Fibroblast of lung (primary cell): ENCODE measurements around the gene RRAGD. TPM values are rescaled to one million over a fixed set of nuclear protein-coding genes. Genes with fewer than 3 reads are reported as not detected.

ENCODE experiments used
- DNase-seq, 2 donors: peaks; one replicate each; pipeline versions ENCODE4 v3.0.0 to v3.0.0-alpha.2; 2010; ENCODE audit warnings: low read depth in 2 of 2
- H2AFZ ChIP-seq: 2 replicates; pipeline ENCODE4 v1.5.1; 2012; ENCODE audit warnings: low read length, control low read depth, inconsistent platforms
- H3K27ac ChIP-seq: 2 replicates; pipeline ENCODE4 v1.5.1; 2011; ENCODE audit warnings: low read length, control low read depth; ENCODE audit not compliant: insufficient read depth
- H3K27me3 ChIP-seq: 2 replicates; pipeline ENCODE4 v1.5.1; 2011; ENCODE audit warnings: mild to moderate bottlenecking, low read length; ENCODE audit not compliant: control insufficient read depth, insufficient read depth
- H3K36me3 ChIP-seq: 2 replicates; pipeline ENCODE4 v1.5.1; 2011; ENCODE audit warnings: low read length; ENCODE audit not compliant: control insufficient read depth, insufficient read depth
- H3K4me1 ChIP-seq: 2 replicates; pipeline ENCODE4 v1.5.1; 2011; ENCODE audit warnings: low read length; ENCODE audit not compliant: control insufficient read depth, insufficient read depth; ENCODE audit errors: extremely low read depth
- H3K4me2 ChIP-seq: 2 replicates; pipeline ENCODE4 v1.5.1; 2011; ENCODE audit warnings: low read length, control low read depth; ENCODE audit not compliant: insufficient read depth; ENCODE audit errors: extremely low read depth
- H3K4me3 ChIP-seq, 4 experiments: fragments of 200-600 bp in 1 of 4; sonication (generic) in 1 of 4; replicated peaks in 1 of 4; 2 replicates each; pipeline ENCODE4 v1.5.1; 2011 to 2016; ENCODE audit warnings: low read length in 4 of 4, low read depth in 3 of 4, mild to moderate bottlenecking in 3 of 4, control low read depth in 2 of 4, inconsistent platforms in 1 of 4, mixed read lengths in 1 of 4; ENCODE audit not compliant: insufficient read depth in 1 of 4; ENCODE audit errors: control extremely low read depth in 1 of 4
- H3K79me2 ChIP-seq: 2 replicates; pipeline ENCODE4 v1.5.1; 2012; ENCODE audit warnings: mild to moderate bottlenecking, low read length, inconsistent platforms; ENCODE audit not compliant: control insufficient read depth, insufficient read depth
- H3K9ac ChIP-seq: 2 replicates; pipeline ENCODE4 v1.5.1; 2011; ENCODE audit warnings: mild to moderate bottlenecking, low read length, control low read depth; ENCODE audit not compliant: insufficient read depth
- H3K9me3 ChIP-seq: 2 replicates; pipeline ENCODE4 v1.5.1; 2012; ENCODE audit warnings: low read depth, low read length; ENCODE audit not compliant: control insufficient read depth, insufficient read depth
- H4K20me1 ChIP-seq: 2 replicates; pipeline ENCODE4 v1.5.1; 2011; ENCODE audit warnings: low read length; ENCODE audit not compliant: control insufficient read depth, insufficient read depth; ENCODE audit errors: extremely low read depth
- CTCF ChIP-seq, 2 donors: IDR thresholded peaks in 1 of 2; conservative IDR thresholded peaks in 1 of 2; 1 replicate in 1 of 2; 2 replicates in 1 of 2; pipeline ENCODE4 v1.5.1; 2011 to 2012; ENCODE audit warnings: low read length in 2 of 2, control low read depth in 1 of 2, inconsistent platforms in 1 of 2, low read depth in 1 of 2, mild to moderate bottlenecking in 1 of 2
- EZH2 ChIP-seq: IDR thresholded peaks from 2 replicates; pipeline ENCODE4 v1.5.1; 2012; ENCODE audit warnings: low read length, control low read depth, mild to moderate bottlenecking; ENCODE audit errors: missing control alignments
- polyA minus RNA-seq: library from RNA; depleted of rRNA, polyadenylated mRNA; stranded (reverse); fragments of >200 nt; gene quantifications from 2 replicates; pipeline ENCODE4 v1.2.3, GENCODE V29; 2011; ENCODE audit warnings: low replicate concordance
- polyA plus RNA-seq, 2 donors: library from polyadenylated mRNA; depleted of rRNA in 1 of 2; stranded (reverse) in 1 of 2; unstranded in 1 of 2; fragments of >200 nt; gene quantifications; 2 replicates each; pipeline ENCODE4 v1.2.1, GENCODE V29; 2011 to 2012; ENCODE audit warnings: missing spikeins in 1 of 2
- total RNA-seq: library from RNA; depleted of rRNA; stranded (reverse); fragments of >200 nt; gene quantifications from 2 replicates; pipeline ENCODE4 v1.2.1, GENCODE V29; 2014

Gene RRAGD, protein sequence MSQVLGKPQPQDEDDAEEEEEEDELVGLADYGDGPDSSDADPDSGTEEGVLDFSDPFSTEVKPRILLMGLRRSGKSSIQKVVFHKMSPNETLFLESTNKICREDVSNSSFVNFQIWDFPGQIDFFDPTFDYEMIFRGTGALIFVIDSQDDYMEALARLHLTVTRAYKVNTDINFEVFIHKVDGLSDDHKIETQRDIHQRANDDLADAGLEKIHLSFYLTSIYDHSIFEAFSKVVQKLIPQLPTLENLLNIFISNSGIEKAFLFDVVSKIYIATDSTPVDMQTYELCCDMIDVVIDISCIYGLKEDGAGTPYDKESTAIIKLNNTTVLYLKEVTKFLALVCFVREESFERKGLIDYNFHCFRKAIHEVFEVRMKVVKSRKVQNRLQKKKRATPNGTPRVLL
- 1.8 TPM in 2 replicates for total RNA-seq
- 0.07 and 0.08 TPM in 2 replicates for polyA plus RNA-seq
- 0.23 TPM in 1 of 2 replicates, not detected in the other for polyA plus RNA-seq (2012)
- not detected in 2 replicates for polyA minus RNA-seq

GRCh38 chr6:89412071-89413005, at the start of gene RRAGD:
RRAGD (minus strand) TSS chr6:89412273; CDS start chr6:89411993, 280 bp downstream.
- peaks cover 33% of the 10 kb centered on the region for H3K27me3 ChIP-seq
- DNase-seq: no peak
- H3K79me2 ChIP-seq: no peaks in the 10 kb centered on the region
- no peaks in the 10 kb centered on the region for H3K4me1 ChIP-seq
- H3K36me3 ChIP-seq: no peaks in the 10 kb centered on the region
- no peak within 1 kb of the TSS for H3K27ac ChIP-seq
- H3K4me3 ChIP-seq: peak within 1 kb of the TSS; percentile 21 to 52 (median 30)
- peak within 1 kb of the TSS; percentile 54 for H3K4me2 ChIP-seq
- H4K20me1 ChIP-seq: no peaks in the 10 kb centered on the region
- TF ChIP-seq EZH2 (peak; percentile 63), CTCF (conservative IDR thresholded peaks at IDR 0.05 in 1 of 2, IDR thresholded peaks at IDR 0.05 in 1 of 2; ENCODE audit: low read depth in 1 of 2, low read length in 2 of 2) (no peak)
- H3K9ac ChIP-seq: no peak within 1 kb of the TSS
- H2AFZ ChIP-seq: peak within 1 kb of the TSS; percentile 9
- no peaks in the 10 kb centered on the region for H3K9me3 ChIP-seq

- Histone ChIP-seq H3K4me2 (no peak overlapping the region), H4K20me1 (no peaks in the 10 kb centered on the region)
These were observed 48.6 kb upstream of the RRAGD start for GRCh38 chr6:89460713-89461112.

More at GRCh38 chr6:89460713-89461112, 48.6 kb upstream of the RRAGD start:
- Histone ChIP-seq H3K4me1 (no peaks in the 10 kb centered on the region), H3K79me2 (no peaks in the 10 kb centered on the region), H3K27me3 (no peaks in the 10 kb centered on the region), H3K9ac (no peak overlapping the region), H3K9me3 (no peaks in the 10 kb centered on the region), H3K4me3 (no peak overlapping the region), H2AFZ (no peak overlapping the region), H3K36me3 (no peaks in the 10 kb centered on the region), H3K27ac (no peak overlapping the region)
- TF ChIP-seq CTCF (conservative IDR thresholded peaks at IDR 0.05 in 1 of 2, IDR thresholded peaks at IDR 0.05 in 1 of 2; ENCODE audit: low read depth in 1 of 2, low read length in 2 of 2) (no peak), EZH2 (no peak)
- no peak for DNase-seq
